EL (cell line): ENCODE results near the gene CNTN4.
"Not testable (repeated sequence)": the region's sequence is repeated elsewhere in the genome, so short reads cannot be mapped to it uniquely, and the experiment has no call there.

Experiments
- DNase-seq: peaks from one replicate; pipeline ENCODE4 v3.0.0-alpha.2; 2016

Gene CNTN4

GRCh38 chr3:2873986-2874385 lies 775.3 kb downstream of the CNTN4 start:
- no peak for DNase-seq

- no peak for DNase-seq
Measured at GRCh38 chr3:2875699-2876098, 777.0 kb downstream of the CNTN4 start.

- no peak for DNase-seq
Measured at GRCh38 chr3:2876362-2876761, 777.7 kb downstream of the CNTN4 start.

GRCh38 chr3:2879023-2879422 lies 780.4 kb downstream of the CNTN4 start:
- no peak for DNase-seq

- no peak for DNase-seq
Measured at GRCh38 chr3:2879587-2879986, 780.9 kb downstream of the CNTN4 start.

GRCh38 chr3:2880218-2880756 lies 781.6 kb downstream of the CNTN4 start:
- DNase-seq = no peak

- DNase-seq = no peak
Measured at GRCh38 chr3:2883283-2883682, 784.6 kb downstream of the CNTN4 start.

- DNase-seq = no peak
Measured at GRCh38 chr3:2888592-2888991, 789.9 kb downstream of the CNTN4 start.

- no peak for DNase-seq
Measured at GRCh38 chr3:2889736-2890135, 791.1 kb downstream of the CNTN4 start.

GRCh38 chr3:2896308-2896939 lies 797.8 kb downstream of the CNTN4 start:
- no peak for DNase-seq

- no peak for DNase-seq
Measured at GRCh38 chr3:2897821-2898220, 799.2 kb downstream of the CNTN4 start.

GRCh38 chr3:2898591-2899353 lies 800.1 kb downstream of the CNTN4 start:
- no peak for DNase-seq

- DNase-seq = no peak
Measured at GRCh38 chr3:2904054-2904453, 805.4 kb downstream of the CNTN4 start.

GRCh38 chr3:2908693-2909351 lies 810.2 kb downstream of the CNTN4 start:
- no peak for DNase-seq

GRCh38 chr3:2910997-2911396 lies 812.3 kb downstream of the CNTN4 start:
- no peak for DNase-seq

- DNase-seq = no peak
Measured at GRCh38 chr3:2915826-2916225, 817.2 kb downstream of the CNTN4 start.

GRCh38 chr3:2916640-2917039 lies 818.0 kb downstream of the CNTN4 start:
- not testable (repeated sequence) for DNase-seq

GRCh38 chr3:2920103-2920502 lies 821.4 kb downstream of the CNTN4 start:
- no peak for DNase-seq

- DNase-seq = no peak
Measured at GRCh38 chr3:2921452-2921851, 822.8 kb downstream of the CNTN4 start.

GRCh38 chr3:2921903-2922302 lies 823.2 kb downstream of the CNTN4 start:
- no peak for DNase-seq

GRCh38 chr3:2923390-2923789 lies 824.7 kb downstream of the CNTN4 start:
- DNase-seq = no peak

GRCh38 chr3:2927259-2927658 lies 828.6 kb downstream of the CNTN4 start:
- DNase-seq = no peak

- no peak for DNase-seq
Measured at GRCh38 chr3:2929574-2929973, 830.9 kb downstream of the CNTN4 start.

- no peak for DNase-seq
Measured at GRCh38 chr3:2931265-2931664, 832.6 kb downstream of the CNTN4 start.
